GM18508 (cell line): ENCODE measurements around the gene PPP1R26.

Experiments
- ATAC-seq: cut with Tn5 transposase; IDR thresholded peaks from one replicate; pipeline ENCODE4 v1.9.1; 2021; ENCODE audit warnings: moderate number of reproducible peaks; ENCODE audit not compliant: insufficient read depth, unreplicated experiment

The PPP1R26 gene

GRCh38 chr9:135485832-135486231 lies 6.2 kb downstream of the PPP1R26 start:
- no peak for ATAC-seq

- ATAC-seq = no peak
These were observed 6.9 kb downstream of the PPP1R26 start for GRCh38 chr9:135486267-135487065.

- ATAC-seq = no peak
These were observed 7.9 kb downstream of the PPP1R26 start for GRCh38 chr9:135487281-135488012.

GRCh38 chr9:135488013-135488330 lies 8.4 kb downstream of the PPP1R26 start:
- ATAC-seq = no peak

- ATAC-seq = no peak
These were observed 8.9 kb downstream of the PPP1R26 start for GRCh38 chr9:135488527-135488926.

- ATAC-seq = no peak
These were observed 9.8 kb downstream of the PPP1R26 start for GRCh38 chr9:135489188-135489906.

- ATAC-seq = no peak
These were observed 10.7 kb downstream of the PPP1R26 start for GRCh38 chr9:135490166-135490870.

- ATAC-seq = no peak
These were observed 11.4 kb downstream of the PPP1R26 start for GRCh38 chr9:135490980-135491464.

- ATAC-seq = no peak
These were observed 12.2 kb downstream of the PPP1R26 start for GRCh38 chr9:135491764-135492163.

GRCh38 chr9:135492886-135493669 lies 13.5 kb downstream of the PPP1R26 start:
- no peak for ATAC-seq

GRCh38 chr9:135494791-135495559 lies 15.4 kb downstream of the PPP1R26 start:
- ATAC-seq = no peak

- no peak for ATAC-seq
These were observed 19.0 kb downstream of the PPP1R26 start for GRCh38 chr9:135498381-135499126.

GRCh38 chr9:135499326-135500070 lies 19.9 kb downstream of the PPP1R26 start:
- no peak for ATAC-seq

- ATAC-seq = no peak
These were observed 20.5 kb downstream of the PPP1R26 start for GRCh38 chr9:135500071-135500524.

GRCh38 chr9:135500525-135501260 lies 21.1 kb downstream of the PPP1R26 start, which contains the start of gene MRPS2:
Gene MRPS2 (plus strand): TSS chr9:135500682. CDS start chr9:135500711, 29 bp downstream.
- no peak for ATAC-seq

- no peak for ATAC-seq
These were observed 21.9 kb downstream of the PPP1R26 start for GRCh38 chr9:135501261-135502167.
